Neuronal stem cell (in vitro differentiated cells): ENCODE data around the gene PDE2A.
A peak's percentile ranks its signal among the peaks of the same experiment; 100 is the strongest.

Experiments used
- DNase-seq: peaks from one replicate; pipeline ENCODE4 v3.0.0-alpha.2; 2013; ENCODE audit warnings: low spot score
- H2AFZ ChIP-seq: one replicate; pipeline ENCODE4 v1.6.1; 2013; ENCODE audit warnings: mild to moderate bottlenecking, low read length, inconsistent platforms
- H2AK5ac ChIP-seq: 2 replicates; pipeline ENCODE4 v1.6.1; 2013; ENCODE audit warnings: low read depth, mild to moderate bottlenecking, inconsistent platforms, low read length, moderate library complexity, mixed read lengths
- H2BK120ac ChIP-seq: 2 replicates; pipeline ENCODE4 v1.6.1; 2013; ENCODE audit warnings: low read depth, mild to moderate bottlenecking, inconsistent platforms, low read length, moderate library complexity, mixed read lengths
- H2BK12ac ChIP-seq: one replicate; pipeline ENCODE4 v1.6.1; 2013; ENCODE audit warnings: low read length, inconsistent platforms
- H2BK15ac ChIP-seq: 2 replicates; pipeline ENCODE4 v1.6.1; 2013; ENCODE audit warnings: mild to moderate bottlenecking, low read length, inconsistent platforms, mixed read lengths
- H2BK5ac ChIP-seq: one replicate; pipeline ENCODE4 v1.6.1; 2013; ENCODE audit warnings: inconsistent platforms, mild to moderate bottlenecking, low read length, moderate library complexity
- H3K14ac ChIP-seq: one replicate; pipeline ENCODE4 v1.6.1; 2013; ENCODE audit warnings: low read length, inconsistent platforms
- H3K18ac ChIP-seq: 2 replicates; pipeline ENCODE4 v1.6.1; 2013; ENCODE audit warnings: low read length, inconsistent platforms
- H3K23ac ChIP-seq: 2 replicates; pipeline ENCODE4 v1.6.1; 2013; ENCODE audit warnings: low read depth, mild to moderate bottlenecking, mixed read lengths, low read length, inconsistent platforms; ENCODE audit not compliant: poor library complexity
- H3K27ac ChIP-seq: replicated peaks from 3 replicates; pipeline ENCODE4 v1.5.1; 2013; ENCODE audit warnings: low read length, inconsistent platforms
- H3K27me3 ChIP-seq, 3 experiments: 2 replicates each; pipeline ENCODE4 v1.6.1; 2013; ENCODE audit warnings: low read length in 3 of 3, mild to moderate bottlenecking in 2 of 3, inconsistent platforms in 1 of 3, low read depth in 1 of 3, mixed read lengths in 1 of 3, moderate library complexity in 1 of 3; ENCODE audit not compliant: control insufficient read depth in 3 of 3, insufficient read depth in 3 of 3
- H3K36me3 ChIP-seq, 2 donors: replicated peaks in 1 of 2; 2 replicates each; pipeline ENCODE4 v1.6.1; 2013; ENCODE audit warnings: low read length in 2 of 2; ENCODE audit not compliant: control insufficient read depth in 2 of 2, insufficient read depth in 2 of 2
- H3K4ac ChIP-seq: 2 replicates; pipeline ENCODE4 v1.6.1; 2013; ENCODE audit warnings: inconsistent platforms, mild to moderate bottlenecking, low read length, moderate library complexity
- H3K4me1 ChIP-seq, 2 donors: 1 replicate in 1 of 2; 2 replicates in 1 of 2; pipeline ENCODE4 v1.6.1; 2013; ENCODE audit warnings: low read length in 2 of 2, low read depth in 1 of 2; ENCODE audit not compliant: control insufficient read depth in 2 of 2, insufficient read depth in 1 of 2
- H3K4me2 ChIP-seq: one replicate; pipeline ENCODE4 v1.6.1; 2013; ENCODE audit warnings: mild to moderate bottlenecking, low read length, inconsistent platforms; ENCODE audit not compliant: insufficient read depth, poor library complexity, severe bottlenecking
- H3K4me3 ChIP-seq, 2 donors: 2 replicates each; pipeline ENCODE4 v1.5.1; 2013; ENCODE audit warnings: low read length in 2 of 2, mild to moderate bottlenecking in 2 of 2, inconsistent platforms in 1 of 2, moderate library complexity in 1 of 2
- H3K79me1 ChIP-seq: one replicate; pipeline ENCODE4 v1.6.1; 2013; ENCODE audit warnings: low read depth, mild to moderate bottlenecking, inconsistent platforms, low read length, moderate library complexity
- H3K9ac ChIP-seq: one replicate; pipeline ENCODE4 v1.6.1; 2013; ENCODE audit warnings: mild to moderate bottlenecking, low read depth, low read length, inconsistent platforms; ENCODE audit not compliant: poor library complexity
- H3K9me3 ChIP-seq, 2 donors: replicated peaks in 1 of 2; 2 replicates each; pipeline versions ENCODE3 to v1.6.1; 2013; ENCODE audit warnings: low read length in 2 of 2, mild to moderate bottlenecking in 2 of 2, inconsistent platforms in 1 of 2, low read depth in 1 of 2, mixed read lengths in 1 of 2, moderate library complexity in 1 of 2; ENCODE audit not compliant: control insufficient read depth in 2 of 2, insufficient read depth in 1 of 2
- H4K8ac ChIP-seq: one replicate; pipeline ENCODE4 v1.6.1; 2013; ENCODE audit warnings: low read depth, mild to moderate bottlenecking, inconsistent platforms, low read length, moderate library complexity
- H4K91ac ChIP-seq: one replicate; pipeline ENCODE4 v1.6.1; 2013; ENCODE audit warnings: low read length, low read depth, mild to moderate bottlenecking, inconsistent platforms; ENCODE audit not compliant: poor library complexity
- WGBS, 2 donors: extraction: QIAGEN DNeasy Blood & Tissue Kit; methylation state at CpG; one replicate each; pipeline ENCODE4 v1.1.7; 2013; ENCODE audit warnings: missing lambda C conversion rate in 2 of 2, mixed read lengths in 1 of 2; ENCODE audit not compliant: insufficient read length in 2 of 2, insufficient replicate concordance in 1 of 2; ENCODE audit errors: extremely low coverage in 2 of 2; 5-methylcytosine and 5-hydroxymethylcytosine counted together

Gene PDE2A

DNA sequence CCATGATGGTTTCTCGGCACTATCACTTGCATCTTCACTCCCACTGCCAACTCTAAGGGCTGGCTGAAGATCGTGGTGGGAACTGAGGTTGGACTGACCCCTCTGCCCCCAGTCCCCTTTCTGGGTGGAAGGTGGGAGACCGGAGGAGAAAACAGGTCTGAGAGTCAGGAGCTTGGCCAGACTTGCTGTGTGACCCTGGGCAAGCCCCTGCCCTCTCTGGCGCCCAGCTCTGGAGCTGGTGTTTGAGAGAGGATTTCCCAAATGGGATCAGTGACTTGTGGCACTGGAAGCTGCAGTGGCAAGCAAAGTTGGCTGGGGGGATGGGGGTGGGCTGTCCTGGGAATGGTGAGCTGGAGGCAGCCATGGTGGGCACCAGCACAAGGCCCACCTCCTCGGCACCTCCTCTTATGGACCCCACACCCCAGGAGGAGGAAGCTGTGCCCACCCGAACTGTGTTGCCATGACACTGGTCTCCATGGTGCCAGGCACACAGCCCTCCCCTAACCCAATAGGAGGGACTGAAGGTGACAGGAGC lies 6.5 kb upstream of the PDE2A start:
- H3K9me3 ChIP-seq = no peaks in the 10 kb centered on the region
- WGBS, 2 donors = no CpG with 5 or more reads among the region's 6 CpGs

DNA sequence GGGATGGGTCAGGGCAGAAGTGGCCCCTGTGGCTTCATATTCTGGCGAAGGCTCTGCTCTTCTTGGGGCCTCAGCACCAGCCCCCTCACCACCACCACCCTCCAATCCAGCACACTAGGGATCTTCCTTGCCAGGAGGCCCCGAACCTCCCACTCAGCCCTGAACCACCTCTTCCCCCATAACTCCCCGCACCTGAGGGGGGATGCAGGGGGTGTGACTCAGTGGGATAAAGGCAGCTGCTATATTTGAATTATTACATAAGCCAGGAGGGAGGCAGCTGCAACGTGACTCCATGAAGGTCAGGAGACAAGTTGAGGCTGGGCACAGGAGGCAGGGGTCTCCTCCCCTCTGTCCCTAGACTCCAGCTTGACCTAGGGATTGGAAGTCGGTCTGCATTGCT lies 5.6 kb upstream of the PDE2A start:
- no peak overlapping the region for H3K4ac ChIP-seq
- H3K4me2 ChIP-seq = no peak overlapping the region
- no peak for DNase-seq
- no peak overlapping the region for H2BK12ac ChIP-seq
- no peak overlapping the region for H2AFZ ChIP-seq
- H2BK120ac ChIP-seq = no peak overlapping the region
- no peak overlapping the region for H2BK5ac ChIP-seq
- no peak overlapping the region for H3K27ac ChIP-seq
- H3K4me3 ChIP-seq = no peak overlapping the region
- no peak overlapping the region for H2BK15ac ChIP-seq
- H3K18ac ChIP-seq = peak overlapping the region; percentile 15
- no peak overlapping the region for H3K23ac ChIP-seq
- peaks cover 0 to 53% (median 34%) of the 10 kb centered on the region in 3 experiments for H3K27me3 ChIP-seq
- peaks cover 6 to 18% of the 10 kb centered on the region in 2 donors for H3K4me1 ChIP-seq
- H3K14ac ChIP-seq = peak overlapping the region; percentile 11
- H2AK5ac ChIP-seq = no peak overlapping the region
- no peaks in the 10 kb centered on the region for H3K36me3 ChIP-seq
- no peak overlapping the region for H3K9ac ChIP-seq
- no peaks in the 10 kb centered on the region for H3K79me1 ChIP-seq
- no peak overlapping the region for H4K8ac ChIP-seq
- no peaks in the 10 kb centered on the region for H3K9me3 ChIP-seq
- no CpG with 5 or more reads among the region's 5 CpGs for WGBS, 2 donors
- H4K91ac ChIP-seq = no peak overlapping the region

More for the DNA sequence above, 6.5 kb upstream of the PDE2A start:
- peak overlapping the region; percentile 34 for H3K23ac ChIP-seq
- no peak overlapping the region for H3K4me2 ChIP-seq
- no peak overlapping the region for H2BK120ac ChIP-seq
- H3K18ac ChIP-seq = peak overlapping the region; percentile 35
- H2AK5ac ChIP-seq = peak overlapping the region; percentile 12
- no peak overlapping the region for H4K91ac ChIP-seq
- no peaks in the 10 kb centered on the region for H3K36me3 ChIP-seq
- no peak overlapping the region for H3K4me3 ChIP-seq
- no peak overlapping the region for H3K4ac ChIP-seq
- no peak overlapping the region for H2BK12ac ChIP-seq
- H3K4me1 ChIP-seq = peaks cover 6 to 18% of the 10 kb centered on the region in 2 donors
- no peak overlapping the region for H4K8ac ChIP-seq
- H2BK5ac ChIP-seq = no peak overlapping the region
- no peak overlapping the region for H2BK15ac ChIP-seq
- H3K27ac ChIP-seq = no peak overlapping the region
- H3K79me1 ChIP-seq = no peaks in the 10 kb centered on the region
- DNase-seq = no peak
- no peak overlapping the region for H3K9ac ChIP-seq
- peaks cover 0 to 45% (median 30%) of the 10 kb centered on the region in 3 experiments for H3K27me3 ChIP-seq
- H3K14ac ChIP-seq = peak overlapping the region; percentile 51
- no peak overlapping the region for H2AFZ ChIP-seq

DNA sequence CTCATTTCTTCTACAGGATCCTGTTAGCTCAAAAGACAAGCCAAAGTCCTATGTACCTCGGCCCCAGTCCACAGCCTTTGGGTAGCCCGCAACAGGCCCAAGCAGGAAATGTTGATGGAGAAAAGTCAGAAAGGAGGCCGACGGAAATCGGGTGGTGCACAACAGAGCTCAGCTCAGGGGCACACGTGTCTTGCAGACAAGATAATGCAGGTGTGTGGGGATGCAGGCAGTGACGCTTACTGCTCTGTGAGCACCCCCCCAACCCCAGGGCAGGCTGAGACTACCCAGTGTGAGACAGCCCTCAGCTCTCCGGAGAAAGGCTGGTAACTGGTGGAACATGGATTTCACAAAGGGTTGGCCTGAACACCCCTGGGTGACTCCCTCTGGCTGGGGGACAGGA lies 4.3 kb upstream of the PDE2A start:
- H2BK15ac ChIP-seq = no peak overlapping the region
- H3K4me2 ChIP-seq = no peak overlapping the region
- DNase-seq = no peak
- H3K9me3 ChIP-seq = no peaks in the 10 kb centered on the region
- H3K9ac ChIP-seq = no peak overlapping the region
- no peak overlapping the region for H3K27ac ChIP-seq
- no peak overlapping the region for H2BK120ac ChIP-seq
- H3K79me1 ChIP-seq = no peaks in the 10 kb centered on the region
- H3K36me3 ChIP-seq = no peaks in the 10 kb centered on the region
- H3K18ac ChIP-seq = no peak overlapping the region
- H2AK5ac ChIP-seq = no peak overlapping the region
- no peak overlapping the region for H2AFZ ChIP-seq
- no peak overlapping the region for H4K91ac ChIP-seq
- peak overlapping the region; percentile 13 for H3K23ac ChIP-seq
- H4K8ac ChIP-seq = no peak overlapping the region
- peaks cover 10 to 20% of the 10 kb centered on the region in 2 donors for H3K4me1 ChIP-seq
- peaks cover 0 to 66% (median 47%) of the 10 kb centered on the region in 3 experiments for H3K27me3 ChIP-seq
- WGBS, 2 donors = no CpG with 5 or more reads among the region's 8 CpGs
- no peak overlapping the region for H3K14ac ChIP-seq
- H2BK5ac ChIP-seq = no peak overlapping the region
- H3K4me3 ChIP-seq = no peak overlapping the region
- no peak overlapping the region for H2BK12ac ChIP-seq
- no peak overlapping the region for H3K4ac ChIP-seq

DNA sequence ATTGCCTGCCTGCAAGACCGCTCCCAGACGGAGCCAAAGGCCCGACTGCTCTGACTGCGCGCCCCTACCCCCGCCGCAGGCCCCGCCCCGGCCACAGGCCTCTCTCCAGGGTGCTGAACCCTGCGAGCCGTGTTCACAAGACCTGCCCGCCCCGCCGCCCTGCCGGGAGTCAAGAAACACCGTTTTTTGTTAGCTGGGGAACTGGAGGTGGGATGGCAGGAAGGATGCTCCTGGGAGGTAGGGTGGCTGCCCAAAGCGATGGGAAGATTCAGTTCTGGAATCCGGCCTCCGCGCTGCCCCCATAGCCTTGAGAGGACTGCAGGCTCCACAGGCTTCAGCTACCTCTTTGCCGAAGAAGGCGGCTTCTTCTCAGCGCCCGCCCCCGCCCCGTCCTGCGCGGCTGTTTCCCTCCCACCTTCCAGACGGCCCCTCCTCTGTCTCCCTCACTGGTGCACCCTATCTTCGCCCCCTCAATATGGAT lies 2.7 kb upstream of the PDE2A start:
- no peak overlapping the region for H2BK120ac ChIP-seq
- H3K4ac ChIP-seq = no peak overlapping the region
- H3K27me3 ChIP-seq = peaks cover 0 to 79% (median 48%) of the 10 kb centered on the region in 3 experiments
- no peak overlapping the region for H3K23ac ChIP-seq
- no peak overlapping the region for H3K9ac ChIP-seq
- no peak overlapping the region for H3K27ac ChIP-seq
- no peak overlapping the region for H3K4me2 ChIP-seq
- no peak overlapping the region for H2AK5ac ChIP-seq
- no peak overlapping the region for H2BK12ac ChIP-seq
- WGBS, 2 donors = no CpG with 5 or more reads among the region's 30 CpGs
- H3K14ac ChIP-seq = no peak overlapping the region
- no peaks in the 10 kb centered on the region for H3K79me1 ChIP-seq
- no peaks in the 10 kb centered on the region for H3K36me3 ChIP-seq
- H3K4me3 ChIP-seq = no peak overlapping the region
- H2AFZ ChIP-seq = no peak overlapping the region
- no peak overlapping the region for H4K8ac ChIP-seq
- no peak overlapping the region for H4K91ac ChIP-seq
- peaks cover 10 to 20% of the 10 kb centered on the region in 2 donors for H3K4me1 ChIP-seq
- H3K9me3 ChIP-seq = no peaks in the 10 kb centered on the region
- DNase-seq = peak; percentile 76
- no peak overlapping the region for H2BK5ac ChIP-seq
- H3K18ac ChIP-seq = no peak overlapping the region
- H2BK15ac ChIP-seq = no peak overlapping the region
